Heart left ventricle (tissue), 16 donors: ENCODE measurements around the gene GPR25. TPM values are rescaled to one million over a fixed set of nuclear protein-coding genes. Genes with fewer than 3 reads are reported as not detected.

Experiments used
- ATAC-seq, 4 donors: fragments of 200-7000 bp; cut with Tn5 transposase; one replicate each; pipeline ENCODE4 v1.9.1; 2020 to 2022; ENCODE audit warnings: moderate library complexity in 4 of 4, mild to moderate bottlenecking in 3 of 4, moderate number of reproducible peaks in 1 of 4
- DNase-seq, 5 donors: peaks; one replicate each; pipeline ENCODE4 v3.0.0-alpha.2; 2020
- H3K27ac ChIP-seq, 12 donors: fragments of 200-600 bp; sonication (generic) in 4 of 12; one replicate each; pipeline versions ENCODE4 v1.5.0 to v1.8.0; 2016 to 2022; ENCODE audit warnings: mild to moderate bottlenecking in 2 of 12
- H3K27me3 ChIP-seq, 9 donors: fragments of 200-600 bp; sonication (generic) in 2 of 9; one replicate each; pipeline versions ENCODE4 v1.5.1 to v1.8.0; 2016 to 2022; ENCODE audit warnings: mild to moderate bottlenecking in 3 of 9
- H3K36me3 ChIP-seq, 9 donors: fragments of 200-600 bp; sonication (generic) in 2 of 9; one replicate each; pipeline versions ENCODE4 v1.5.0 to v1.8.0; 2018 to 2022; ENCODE audit warnings: mild to moderate bottlenecking in 2 of 9
- H3K4me1 ChIP-seq, 12 donors: fragments of 200-600 bp; sonication (generic) in 4 of 12; one replicate each; pipeline versions ENCODE4 v1.5.0 to v1.8.0; 2016 to 2022; ENCODE audit warnings: mild to moderate bottlenecking in 3 of 12
- H3K4me3 ChIP-seq, 12 donors: fragments of 200-600 bp; sonication (generic) in 4 of 12; one replicate each; pipeline versions ENCODE4 v1.5.0 to v1.8.0; 2017 to 2022; ENCODE audit warnings: mild to moderate bottlenecking in 9 of 12, moderate library complexity in 4 of 12
- H3K9me3 ChIP-seq, 12 donors: fragments of 200-600 bp; sonication (generic) in 4 of 12; one replicate each; pipeline versions ENCODE4 v1.5.0 to v1.8.0; 2016 to 2022; ENCODE audit warnings: mild to moderate bottlenecking in 1 of 12
- CTCF ChIP-seq, 12 donors: fragments of 200-600 bp; sonication (generic) in 4 of 12; IDR thresholded peaks; one replicate each; pipeline versions ENCODE4 v1.5.0 to v1.8.0; 2018 to 2022; ENCODE audit warnings: antibody characterized with exemption in 12 of 12, mild to moderate bottlenecking in 5 of 12
- POLR2A ChIP-seq, 2 donors: fragments of 450-650 bp; IDR thresholded peaks; one replicate each; pipeline ENCODE4 v1.6.1; 2017; ENCODE audit warnings: antibody characterized with exemption in 2 of 2, mild to moderate bottlenecking in 2 of 2, moderate library complexity in 2 of 2
- WGBS, 4 donors: extraction: QIAGEN DNeasy Blood & Tissue Kit in 2 of 4; methylation state at CpG; one replicate each; pipeline versions ENCODE4 v1.1.5 to v1.1.7; 2013 to 2018; 5-methylcytosine and 5-hydroxymethylcytosine counted together
- intact Hi-C, 10 donors: fragments of 100-400 bp; cut with DNase I; formaldehyde crosslinking; loops; one replicate each; pipeline versions ENCODE4 v1.11.1 to v1.14.2; 2022
- polyA plus RNA-seq, 2 donors: library from polyadenylated mRNA; stranded (reverse); fragments of 200-250 nt; gene quantifications; one replicate each; pipeline ENCODE4 v1.2.3, GENCODE V29; 2013
- total RNA-seq, 9 donors: library from RNA; depleted of rRNA in 2 of 9; stranded (reverse); fragments of >200 nt in 2 of 9; fragmentation: NEBNext Ultra II Directional in 3 of 9; extraction: Animal tissue kit (Norgen Biotek cat#: 25700) in 3 of 9; gene quantifications; one replicate each; pipeline versions ENCODE4 v1.1.0 to v1.2.4, GENCODE V29; 2016 to 2023
- donor health status: ischemic (EF 13 %, LVEDD 7.1; RV severe dilation, severe dysfunction).
- donor health status: healthy with polysubstance abuse.
- donor health status: DM: no; HTN: yes; CAD: no.
- donor health status: DM: no; HTN: no; CAD: no.
- donor health status: ischemic (EF 25% LVEDD 6.9; RV normal size, moderate dysfunction).
- donor health status: ischemic (EF 25% LVEDD 5.7; RV mildly dilated, moderate dysfunction).
- donor health status: healthy.
- donor health status: DM: yes; HTN: yes; CAD: no.
- donor health status: ischemic (EF 35%, LVEDD 5.7; RV mildly dilated, moderate dysfunction).
- donor health status: nonischemic (EF 11% LVEDD 7.7; RV severe dilation, severe dysfunction).
- donor health status: DM: yes; HTN: yes; CAD: no.
- donor health status: PGD.
- donor health status: ischemic (EF 29% LVEDD 5.4; RV normal size, mild dysfunction).
- donor health status: nonischemic (EF 23%, LVEDD 6.1; RV moderate dilation, normal function).

GPR25 gene
- total and polyA plus RNA-seq, 11 donors: not detected

GRCh38 chr1:200895443-200895789, 22.6 kb downstream of the GPR25 start:
- H3K4me1 ChIP-seq: peaks cover 0 to 22% (median 11%) of the 10 kb centered on the region in 12 donors
- peaks cover 4 to 27% (median 24%) of the 10 kb centered on the region in 9 donors for H3K27me3 ChIP-seq
- H3K9me3 ChIP-seq: no peaks in the 10 kb centered on the region
- H3K27ac ChIP-seq: no peak overlapping the region
- H3K4me3 ChIP-seq: no peak overlapping the region
- ATAC-seq (no peak), DNase-seq (no peak)
- no peaks in the 10 kb centered on the region for H3K36me3 ChIP-seq
- TF ChIP-seq CTCF (IDR thresholded peaks at IDR 0.05): no peak
- intact Hi-C loops: no loop called here
- WGBS, 4 donors: 87 to 90% (median 89%) methylated on average over 8 of the region's 8 CpGs

GRCh38 chr1:200895801-200896530, 23.2 kb downstream of the GPR25 start:
- H3K4me3 ChIP-seq: no peak overlapping the region
- peaks cover 4 to 22% (median 19%) of the 10 kb centered on the region in 9 donors for H3K27me3 ChIP-seq
- no peak overlapping the region for H3K27ac ChIP-seq
- no peak for ATAC-seq
- no peak for TF ChIP-seq CTCF (IDR thresholded peaks at IDR 0.05)
- TF ChIP-seq POLR2A (IDR thresholded peaks at IDR 0.05): no peak
- no peaks in the 10 kb centered on the region for H3K36me3 ChIP-seq
- H3K9me3 ChIP-seq: no peaks in the 10 kb centered on the region
- peaks cover 0 to 16% (median 9%) of the 10 kb centered on the region in 12 donors for H3K4me1 ChIP-seq
- intact Hi-C loops: no loop called here
- 88 to 92% (median 89%) methylated on average over 9 of the region's 9 CpGs for WGBS, 4 donors
- no peak for DNase-seq

- Histone ChIP-seq H3K27me3 (peaks cover 0 to 15% (median 12%) of the 10 kb centered on the region in 9 donors), H3K4me3 (no peak overlapping the region), H3K27ac (no peak overlapping the region), H3K9me3 (no peaks in the 10 kb centered on the region), H3K4me1 (peaks cover 0 to 9% (median 3%) of the 10 kb centered on the region in 12 donors), H3K36me3 (no peaks in the 10 kb centered on the region)
- TF ChIP-seq CTCF (IDR thresholded peaks at IDR 0.05) (no peak), POLR2A (IDR thresholded peaks at IDR 0.05) (no peak)
- WGBS, 4 donors: 73 to 90% (median 84%) methylated on average over 10 of the region's 10 CpGs
- intact Hi-C loops: no loop called here
- ATAC-seq (no peak), DNase-seq (no peak)
These were observed 23.9 kb downstream of the GPR25 start for GRCh38 chr1:200896531-200897196.

- H3K36me3 ChIP-seq: no peaks in the 10 kb centered on the region
- H3K4me3 ChIP-seq: no peak overlapping the region
- peaks cover 0 to 3% (median 0%) of the 10 kb centered on the region in 12 donors for H3K4me1 ChIP-seq
- ATAC-seq: no peak
- no peaks in the 10 kb centered on the region for H3K9me3 ChIP-seq
- TF ChIP-seq POLR2A (IDR thresholded peaks at IDR 0.05): no peak
- no peak for TF ChIP-seq CTCF (IDR thresholded peaks at IDR 0.05)
- H3K27me3 ChIP-seq: peaks cover 0 to 9% (median 6%) of the 10 kb centered on the region in 9 donors
- no peak for DNase-seq
- intact Hi-C loops: no loop called here
- H3K27ac ChIP-seq: no peak overlapping the region
- 91 to 98% (median 94%) methylated on average over 5 of the region's 5 CpGs for WGBS, 4 donors
These were observed 24.5 kb downstream of the GPR25 start for GRCh38 chr1:200897259-200897658.
